ENCODE results near the gene ALCAM. TPM values are rescaled to one million over a fixed set of nuclear protein-coding genes. Genes with fewer than 3 reads are reported as not detected.

The ALCAM gene
- total RNA-seq, 1 experiment from 2014 or later: 0.41 TPM

GRCh38 chr3:105559856-105560255, 193.1 kb downstream of the ALCAM start:
- no peak overlapping the region for H3K27ac Mint-ChIP-seq (ENCODE audit: unreplicated experiment)
- no TSS peak for BruUV-seq (replicated peaks)
- H3K36me3 ChIP-seq (ENCODE audit: control insufficient read depth, insufficient read depth, low read length): no peaks in the 10 kb centered on the region
- no peaks in the 10 kb centered on the region for H3K36me3 Mint-ChIP-seq (ENCODE audit: insufficient read depth, unreplicated experiment)
- H3K9me3 ChIP-seq: no peaks in the 10 kb centered on the region; the same call in 1 of the 2 replicates
- no peak overlapping the region for H3K4me3 Mint-ChIP-seq (ENCODE audit: unreplicated experiment)
- intact Hi-C loops (cut with micrococcal nuclease; ENCODE audit: unreplicated experiment): no loop called here
- no peaks in the 10 kb centered on the region for H3K9me3 Mint-ChIP-seq (ENCODE audit: unreplicated experiment)
- H3K4me3 ChIP-seq (ENCODE audit: low read depth, low read length): no peak overlapping the region
- CTCF ChIA-PET: no interaction called here
- no peak for DNase-seq
- H3K4me1 Mint-ChIP-seq (ENCODE audit: low read depth, unreplicated experiment): no peaks in the 10 kb centered on the region
- POLR2A ChIA-PET: no interaction called here
- TF ChIP-seq CTCF (IDR thresholded peaks at IDR 0.05; ENCODE audit: insufficient read depth in 1 of 2, low read depth in 1 of 2, low read length in 1 of 2, severe bottlenecking in 1 of 2, unreplicated experiment in 1 of 2): no peak
- H3K4me1 ChIP-seq: no peaks in the 10 kb centered on the region
- no peaks in the 10 kb centered on the region for H3K27me3 Mint-ChIP-seq (ENCODE audit: insufficient read depth, unreplicated experiment)
- no peaks in the 10 kb centered on the region for H3K27me3 ChIP-seq (replicated peaks; ENCODE audit: control insufficient read depth, insufficient read depth, low read length)

GRCh38 chr3:105561876-105562275, 195.2 kb downstream of the ALCAM start:
- POLR2A ChIA-PET: no interaction called here
- no peak for TF ChIP-seq CTCF (IDR thresholded peaks at IDR 0.05; ENCODE audit: insufficient read depth in 1 of 2, low read depth in 1 of 2, low read length in 1 of 2, severe bottlenecking in 1 of 2, unreplicated experiment in 1 of 2)

GRCh38 chr3:105564546-105565288, 198.0 kb downstream of the ALCAM start:
- H3K4me3 ChIP-seq (ENCODE audit: low read depth, low read length): no peak overlapping the region
- BruUV-seq (replicated peaks): no TSS peak
- POLR2A ChIA-PET: no interaction called here
- no peaks in the 10 kb centered on the region for H3K9me3 ChIP-seq
- H3K27ac Mint-ChIP-seq (ENCODE audit: unreplicated experiment): no peak overlapping the region
- H3K4me1 ChIP-seq: no peaks in the 10 kb centered on the region
- no peaks in the 10 kb centered on the region for H3K27me3 ChIP-seq (replicated peaks; ENCODE audit: control insufficient read depth, insufficient read depth, low read length)
- H3K36me3 ChIP-seq (ENCODE audit: control insufficient read depth, insufficient read depth, low read length): no peaks in the 10 kb centered on the region
- CTCF ChIA-PET: no interaction called here
- H3K27me3 Mint-ChIP-seq (ENCODE audit: insufficient read depth, unreplicated experiment): peaks cover 2% of the 10 kb centered on the region
- no peak for DNase-seq
- no peaks in the 10 kb centered on the region for H3K9me3 Mint-ChIP-seq (ENCODE audit: unreplicated experiment)
- no peaks in the 10 kb centered on the region for H3K36me3 Mint-ChIP-seq (ENCODE audit: insufficient read depth, unreplicated experiment)
- no peak overlapping the region for H3K4me3 Mint-ChIP-seq (ENCODE audit: unreplicated experiment)
- no peaks in the 10 kb centered on the region for H3K4me1 Mint-ChIP-seq (ENCODE audit: low read depth, unreplicated experiment)
- intact Hi-C loops (cut with micrococcal nuclease; ENCODE audit: unreplicated experiment): no loop called here
- no peak for TF ChIP-seq CTCF (IDR thresholded peaks at IDR 0.05; ENCODE audit: insufficient read depth in 1 of 2, low read depth in 1 of 2, low read length in 1 of 2, severe bottlenecking in 1 of 2, unreplicated experiment in 1 of 2)

More at GRCh38 chr3:105561876-105562275, 195.2 kb downstream of the ALCAM start:
- no peaks in the 10 kb centered on the region for H3K27me3 Mint-ChIP-seq (ENCODE audit: insufficient read depth, unreplicated experiment)
- no peaks in the 10 kb centered on the region for H3K36me3 Mint-ChIP-seq (ENCODE audit: insufficient read depth, unreplicated experiment)
- Histone ChIP-seq H3K4me3 (ENCODE audit: low read depth, low read length) (no peak overlapping the region), H3K27me3 (replicated peaks; ENCODE audit: control insufficient read depth, insufficient read depth, low read length) (no peaks in the 10 kb centered on the region), H3K9me3 (no peaks in the 10 kb centered on the region), H3K36me3 (ENCODE audit: control insufficient read depth, insufficient read depth, low read length) (no peaks in the 10 kb centered on the region), H3K4me1 (no peaks in the 10 kb centered on the region)
- BruUV-seq (replicated peaks): no TSS peak
- H3K4me1 Mint-ChIP-seq (ENCODE audit: low read depth, unreplicated experiment): no peaks in the 10 kb centered on the region
- CTCF ChIA-PET: no interaction called here
- H3K9me3 Mint-ChIP-seq (ENCODE audit: unreplicated experiment): no peaks in the 10 kb centered on the region
- DNase-seq: no peak
- no peak overlapping the region for H3K27ac Mint-ChIP-seq (ENCODE audit: unreplicated experiment)
- H3K4me3 Mint-ChIP-seq (ENCODE audit: unreplicated experiment): no peak overlapping the region
- intact Hi-C loops (cut with micrococcal nuclease; ENCODE audit: unreplicated experiment): no loop called here
